HEK293 (cell line): Measurements from ENCODE around the gene PCBP3.

ENCODE experiments used
- BCL6B ChIP-seq: fragments of 450-650 bp; formaldehyde crosslinking; IDR thresholded peaks from 2 replicates; pipeline ENCODE4 v1.5.1; 2017; ENCODE audit warnings: missing biosample characterization, missing genetic modification characterization
- MEIS1 ChIP-seq: sonication (generic); formaldehyde crosslinking; IDR thresholded peaks from 2 replicates; pipeline ENCODE4 v1.8.1; 2022; ENCODE audit warnings: missing genetic modification reagents, mild to moderate bottlenecking, borderline replicate concordance
- SP2 ChIP-seq: fragments of 450-650 bp; formaldehyde crosslinking; IDR thresholded peaks from 2 replicates; pipeline ENCODE4 v1.5.1; 2016; ENCODE audit warnings: missing biosample characterization, missing genetic modification characterization
- ZBTB21 ChIP-seq: fragments of 450-650 bp; formaldehyde crosslinking; IDR thresholded peaks from 2 replicates; pipeline ENCODE4 v1.5.1; 2017; ENCODE audit warnings: missing biosample characterization, missing genetic modification characterization
- ZBTB26 ChIP-seq: fragments of 450-650 bp; formaldehyde crosslinking; optimal IDR thresholded peaks from 2 replicates; pipeline ENCODE3; 2016; ENCODE audit warnings: missing biosample characterization, mild to moderate bottlenecking, missing genetic modification characterization
- ZBTB8A ChIP-seq: fragments of 450-650 bp; formaldehyde crosslinking; IDR thresholded peaks from 2 replicates; pipeline ENCODE4 v1.5.1; 2016; ENCODE audit warnings: missing biosample characterization, missing genetic modification characterization
- ZIC2 ChIP-seq: fragments of 450-650 bp; formaldehyde crosslinking; IDR thresholded peaks from 2 replicates; pipeline ENCODE4 v1.5.1; 2016; ENCODE audit warnings: missing biosample characterization, missing genetic modification characterization
- ZNF112 ChIP-seq: fragments of 450-650 bp; formaldehyde crosslinking; IDR thresholded peaks from 2 replicates; pipeline ENCODE4 v1.5.0; 2017; ENCODE audit warnings: missing biosample characterization, missing genetic modification characterization
- ZNF184 ChIP-seq: fragments of 450-650 bp; IDR thresholded peaks from 2 replicates; pipeline ENCODE4 v1.5.1; 2018; ENCODE audit warnings: missing biosample characterization, mild to moderate bottlenecking, missing genetic modification characterization
- ZNF202 ChIP-seq: fragments of 450-650 bp; formaldehyde crosslinking; IDR thresholded peaks from 2 replicates; pipeline ENCODE4 v1.5.1; 2016; ENCODE audit warnings: missing biosample characterization, missing genetic modification characterization, borderline replicate concordance
- ZNF214 ChIP-seq: fragments of 450-650 bp; formaldehyde crosslinking; IDR thresholded peaks from 2 replicates; pipeline ENCODE4 v1.5.1; 2017; ENCODE audit warnings: missing biosample characterization, mild to moderate bottlenecking, missing genetic modification characterization, borderline replicate concordance
- ZNF23 ChIP-seq: fragments of 450-650 bp; formaldehyde crosslinking; IDR thresholded peaks from 2 replicates; pipeline ENCODE4 v1.5.1; 2016; ENCODE audit warnings: missing biosample characterization, missing genetic modification characterization, borderline replicate concordance
- ZNF239 ChIP-seq: fragments of 450-650 bp; formaldehyde crosslinking; IDR thresholded peaks from 2 replicates; pipeline ENCODE4 v1.5.1; 2016; ENCODE audit warnings: missing biosample characterization, missing genetic modification characterization
- ZNF274 ChIP-seq, 2 experiments: fragments of 200-500 bp in 1 of 2; fragments of 450-650 bp in 1 of 2; sonication (Bioruptor generic) in 1 of 2; formaldehyde crosslinking in 1 of 2; IDR thresholded peaks; 2 replicates each; pipeline versions ENCODE4 v1.5.1 to v1.6.1; 2014 to 2016; ENCODE audit warnings: borderline replicate concordance in 1 of 2, inconsistent platforms in 1 of 2, low read length in 1 of 2, missing biosample characterization in 1 of 2, missing genetic modification characterization in 1 of 2
- ZNF302 ChIP-seq: fragments of 450-650 bp; formaldehyde crosslinking; IDR thresholded peaks from 2 replicates; pipeline ENCODE4 v1.5.1; 2016; ENCODE audit warnings: missing biosample characterization, missing genetic modification characterization, low read depth
- ZNF394 ChIP-seq: fragments of 450-650 bp; formaldehyde crosslinking; IDR thresholded peaks from 2 replicates; pipeline ENCODE4 v1.5.1; 2016; ENCODE audit warnings: missing biosample characterization, missing genetic modification characterization, mild to moderate bottlenecking, moderate library complexity, borderline replicate concordance
- ZNF423 ChIP-seq: fragments of 450-650 bp; formaldehyde crosslinking; IDR thresholded peaks from 2 replicates; pipeline ENCODE4 v1.5.1; 2016; ENCODE audit warnings: missing biosample characterization, missing genetic modification characterization
- ZNF48 ChIP-seq: fragments of 450-650 bp; formaldehyde crosslinking; IDR thresholded peaks from 2 replicates; pipeline ENCODE4 v1.5.1; 2016; ENCODE audit warnings: missing biosample characterization, missing genetic modification characterization
- ZNF501 ChIP-seq: fragments of 450-650 bp; formaldehyde crosslinking; IDR thresholded peaks from 2 replicates; pipeline ENCODE4 v1.5.1; 2016; ENCODE audit warnings: missing biosample characterization, missing genetic modification characterization
- ZNF530 ChIP-seq: fragments of 450-650 bp; formaldehyde crosslinking; IDR thresholded peaks from 2 replicates; pipeline ENCODE4 v1.5.1; 2016; ENCODE audit warnings: low read depth, missing biosample characterization, missing genetic modification characterization
- ZNF560 ChIP-seq: fragments of 450-650 bp; formaldehyde crosslinking; IDR thresholded peaks from 2 replicates; pipeline ENCODE4 v1.5.1; 2017; ENCODE audit warnings: missing biosample characterization, missing genetic modification characterization, borderline replicate concordance
- ZNF624 ChIP-seq: fragments of 450-650 bp; formaldehyde crosslinking; IDR thresholded peaks from 2 replicates; pipeline ENCODE4 v1.5.1; 2017; ENCODE audit warnings: missing biosample characterization, missing genetic modification characterization
- ZNF629 ChIP-seq: fragments of 450-650 bp; formaldehyde crosslinking; IDR thresholded peaks from 2 replicates; pipeline ENCODE4 v1.5.1; 2017; ENCODE audit warnings: missing biosample characterization, missing genetic modification characterization
- ZNF645 ChIP-seq: fragments of 450-650 bp; formaldehyde crosslinking; IDR thresholded peaks from 2 replicates; pipeline ENCODE4; 2016; ENCODE audit warnings: missing biosample characterization, missing genetic modification characterization
- ZNF76 ChIP-seq: fragments of 450-650 bp; formaldehyde crosslinking; IDR thresholded peaks from 2 replicates; pipeline ENCODE4; 2016; ENCODE audit warnings: low read depth, missing biosample characterization, missing genetic modification characterization, borderline replicate concordance
- ZNF791 ChIP-seq: fragments of 450-650 bp; formaldehyde crosslinking; IDR thresholded peaks from 2 replicates; pipeline ENCODE4 v1.5.1; 2016; ENCODE audit warnings: missing biosample characterization, missing genetic modification characterization
- ZNF792 ChIP-seq: fragments of 450-650 bp; formaldehyde crosslinking; IDR thresholded peaks from 2 replicates; pipeline ENCODE4 v1.5.1; 2016; ENCODE audit warnings: missing biosample characterization, missing genetic modification characterization
- ZNF843 ChIP-seq: fragments of 450-650 bp; formaldehyde crosslinking; IDR thresholded peaks from 2 replicates; pipeline ENCODE4 v1.5.1; 2016; ENCODE audit warnings: missing biosample characterization, missing genetic modification characterization
- ZSCAN23 ChIP-seq: fragments of 450-650 bp; formaldehyde crosslinking; IDR thresholded peaks from 2 replicates; pipeline ENCODE4 v1.5.1; 2016; ENCODE audit warnings: missing biosample characterization, missing genetic modification characterization
- ZXDB ChIP-seq: fragments of 450-650 bp; formaldehyde crosslinking; IDR thresholded peaks from 2 replicates; pipeline ENCODE4 v1.5.1; 2016; ENCODE audit warnings: missing biosample characterization, missing genetic modification characterization
- TF ChIP-seq, protein P1 (sequence below): fragments of 450-650 bp; formaldehyde crosslinking; IDR thresholded peaks from 2 replicates; pipeline ENCODE4 v1.5.0; 2017; ENCODE audit warnings: missing biosample characterization, missing genetic modification characterization, borderline replicate concordance
- TF ChIP-seq, protein P2 (sequence below): fragments of 450-650 bp; IDR thresholded peaks from 2 replicates; pipeline ENCODE4 v1.5.1; 2018; ENCODE audit warnings: missing biosample characterization, missing genetic modification characterization
- TF ChIP-seq, protein P3 (sequence below): sonication (generic); formaldehyde crosslinking; IDR thresholded peaks from 2 replicates; pipeline ENCODE4 v1.8.1; 2022; ENCODE audit warnings: mild to moderate bottlenecking, moderate library complexity, missing genetic modification reagents

The PCBP3 gene

DNA sequence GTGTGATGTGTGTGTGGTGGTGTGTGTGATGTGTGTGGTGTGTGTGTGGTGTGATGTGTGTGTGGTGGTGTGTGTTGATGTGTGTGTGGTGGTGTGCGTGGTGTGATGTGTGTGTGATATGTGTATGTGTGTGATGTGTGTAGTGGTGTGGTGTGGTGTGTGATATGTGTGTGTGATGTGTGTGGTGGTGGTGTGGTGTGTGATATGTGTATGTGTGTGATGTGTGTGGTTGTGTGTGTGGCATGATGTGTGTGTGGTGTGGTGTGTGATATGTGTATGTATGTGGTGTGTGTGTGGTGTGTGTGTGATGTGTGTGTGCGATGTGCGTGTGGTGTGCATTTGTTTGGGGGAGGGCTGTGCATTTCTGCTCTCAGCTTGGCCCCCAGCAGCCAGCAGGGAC lies 7.1 kb upstream of the PCBP3 start (continued):
- TF ChIP-seq, protein P1, sequence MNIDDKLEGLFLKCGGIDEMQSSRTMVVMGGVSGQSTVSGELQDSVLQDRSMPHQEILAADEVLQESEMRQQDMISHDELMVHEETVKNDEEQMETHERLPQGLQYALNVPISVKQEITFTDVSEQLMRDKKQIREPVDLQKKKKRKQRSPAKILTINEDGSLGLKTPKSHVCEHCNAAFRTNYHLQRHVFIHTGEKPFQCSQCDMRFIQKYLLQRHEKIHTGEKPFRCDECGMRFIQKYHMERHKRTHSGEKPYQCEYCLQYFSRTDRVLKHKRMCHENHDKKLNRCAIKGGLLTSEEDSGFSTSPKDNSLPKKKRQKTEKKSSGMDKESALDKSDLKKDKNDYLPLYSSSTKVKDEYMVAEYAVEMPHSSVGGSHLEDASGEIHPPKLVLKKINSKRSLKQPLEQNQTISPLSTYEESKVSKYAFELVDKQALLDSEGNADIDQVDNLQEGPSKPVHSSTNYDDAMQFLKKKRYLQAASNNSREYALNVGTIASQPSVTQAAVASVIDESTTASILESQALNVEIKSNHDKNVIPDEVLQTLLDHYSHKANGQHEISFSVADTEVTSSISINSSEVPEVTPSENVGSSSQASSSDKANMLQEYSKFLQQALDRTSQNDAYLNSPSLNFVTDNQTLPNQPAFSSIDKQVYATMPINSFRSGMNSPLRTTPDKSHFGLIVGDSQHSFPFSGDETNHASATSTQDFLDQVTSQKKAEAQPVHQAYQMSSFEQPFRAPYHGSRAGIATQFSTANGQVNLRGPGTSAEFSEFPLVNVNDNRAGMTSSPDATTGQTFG (tag by site-specific recombination), result peak; percentile 54; the same call in 1 of the 2 replicates
- TF ChIP-seq ZNF843 (tag by site-specific recombination), result no peak
- TF ChIP-seq ZNF112 (tag by site-specific recombination), result 0 out of 2 replicates have a peak, but pooled peaks have one; percentile 5
- no peak for TF ChIP-seq ZBTB8A (tag by site-specific recombination)
- TF ChIP-seq ZNF791, result no peak; the same call in 1 of the 2 replicates
- TF ChIP-seq ZSCAN23 (tag by site-specific recombination), result no peak
- TF ChIP-seq ZNF560, result no peak
- TF ChIP-seq ZNF394 (tag by site-specific recombination), result no peak
- TF ChIP-seq ZNF239 (tag by site-specific recombination), result no peak; the same call in 1 of the 2 replicates
- TF ChIP-seq BCL6B (tag by site-specific recombination), result no peak
- TF ChIP-seq ZNF624, result no peak
- TF ChIP-seq ZNF23 (tag by site-specific recombination), result no peak
- no peak for TF ChIP-seq MEIS1 (CRISPR knock-in tag)
- no peak for TF ChIP-seq ZNF629
- no peak for TF ChIP-seq ZNF501
- TF ChIP-seq ZNF274 (IDR thresholded peaks at IDR 0.05; ENCODE audit: low read length), result no peak
- peak; percentile 44; the same call in 1 of the 2 replicates for TF ChIP-seq ZNF274 (tag by site-specific recombination; IDR thresholded peaks at IDR 0.05; ENCODE audit: borderline replicate concordance)
- TF ChIP-seq ZNF302 (tag by site-specific recombination), result no peak
- TF ChIP-seq ZNF645 (tag by site-specific recombination), result no peak
- TF ChIP-seq ZIC2 (tag by site-specific recombination), result no peak
- no peak for TF ChIP-seq ZNF48 (tag by site-specific recombination)
- no peak for TF ChIP-seq SP2
- TF ChIP-seq, protein P2, sequence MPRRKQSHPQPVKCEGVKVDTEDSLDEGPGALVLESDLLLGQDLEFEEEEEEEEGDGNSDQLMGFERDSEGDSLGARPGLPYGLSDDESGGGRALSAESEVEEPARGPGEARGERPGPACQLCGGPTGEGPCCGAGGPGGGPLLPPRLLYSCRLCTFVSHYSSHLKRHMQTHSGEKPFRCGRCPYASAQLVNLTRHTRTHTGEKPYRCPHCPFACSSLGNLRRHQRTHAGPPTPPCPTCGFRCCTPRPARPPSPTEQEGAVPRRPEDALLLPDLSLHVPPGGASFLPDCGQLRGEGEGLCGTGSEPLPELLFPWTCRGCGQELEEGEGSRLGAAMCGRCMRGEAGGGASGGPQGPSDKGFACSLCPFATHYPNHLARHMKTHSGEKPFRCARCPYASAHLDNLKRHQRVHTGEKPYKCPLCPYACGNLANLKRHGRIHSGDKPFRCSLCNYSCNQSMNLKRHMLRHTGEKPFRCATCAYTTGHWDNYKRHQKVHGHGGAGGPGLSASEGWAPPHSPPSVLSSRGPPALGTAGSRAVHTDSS (tag by site-specific recombination), result no peak
- TF ChIP-seq ZNF202 (tag by site-specific recombination), result no peak
- TF ChIP-seq, protein P3, sequence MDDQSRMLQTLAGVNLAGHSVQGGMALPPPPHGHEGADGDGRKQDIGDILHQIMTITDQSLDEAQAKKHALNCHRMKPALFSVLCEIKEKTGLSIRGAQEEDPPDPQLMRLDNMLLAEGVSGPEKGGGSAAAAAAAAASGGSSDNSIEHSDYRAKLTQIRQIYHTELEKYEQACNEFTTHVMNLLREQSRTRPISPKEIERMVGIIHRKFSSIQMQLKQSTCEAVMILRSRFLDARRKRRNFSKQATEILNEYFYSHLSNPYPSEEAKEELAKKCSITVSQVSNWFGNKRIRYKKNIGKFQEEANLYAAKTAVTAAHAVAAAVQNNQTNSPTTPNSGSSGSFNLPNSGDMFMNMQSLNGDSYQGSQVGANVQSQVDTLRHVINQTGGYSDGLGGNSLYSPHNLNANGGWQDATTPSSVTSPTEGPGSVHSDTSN (CRISPR knock-in tag), result no peak
- TF ChIP-seq ZXDB, result no peak
- TF ChIP-seq ZNF423, result no peak
- TF ChIP-seq ZNF76 (tag by site-specific recombination), result no peak
- no peak for TF ChIP-seq ZNF792 (tag by site-specific recombination)
- no peak for TF ChIP-seq ZBTB21 (tag by site-specific recombination)
- no peak for TF ChIP-seq ZNF530
- TF ChIP-seq ZBTB26, result peak; percentile 19
- TF ChIP-seq ZNF184, result no peak
- TF ChIP-seq ZNF214, result no peak
